Measurements from ENCODE around the gene FAM20C.
A peak's percentile ranks its signal among the peaks of the same experiment; 100 is the strongest.
"Not testable (repeated sequence)": the region's sequence is repeated elsewhere in the genome, so short reads cannot be mapped to it uniquely, and the experiment has no call there.

DNA sequence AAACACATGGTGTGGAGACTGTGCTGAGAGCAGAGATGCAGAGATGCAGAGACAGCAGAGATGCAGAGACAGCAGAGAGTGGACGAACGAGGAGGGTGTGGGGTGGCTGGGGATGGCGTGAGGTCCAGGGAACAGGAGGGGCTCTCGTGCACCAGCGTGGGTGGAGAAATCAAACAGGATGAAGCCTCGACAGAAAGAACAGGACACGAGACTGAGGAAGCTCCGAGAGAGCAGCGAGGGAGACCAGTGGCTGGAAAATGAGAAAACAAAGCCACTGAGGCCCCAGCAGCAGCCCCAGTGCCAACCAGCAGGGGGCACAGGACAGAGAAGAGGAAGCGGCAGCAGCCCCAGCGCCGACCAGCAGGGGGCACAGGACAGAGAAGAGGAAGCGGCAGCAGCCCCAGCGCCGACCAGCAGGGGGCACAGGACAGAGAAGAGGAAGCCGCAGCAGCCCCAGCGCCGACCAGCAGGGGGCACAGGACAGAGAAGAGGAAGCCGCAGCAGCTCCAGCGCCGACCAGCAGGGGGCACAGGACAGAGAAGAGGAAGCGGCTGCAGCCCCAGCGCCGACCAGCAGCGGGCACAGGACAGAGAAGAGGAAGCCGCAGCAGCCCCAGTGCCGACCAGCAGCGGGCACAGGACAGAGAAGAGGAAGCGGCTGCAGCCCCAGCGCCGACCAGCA is 70.4 kb downstream of the FAM20C start:
- TF ChIP-seq, protein P1, sequence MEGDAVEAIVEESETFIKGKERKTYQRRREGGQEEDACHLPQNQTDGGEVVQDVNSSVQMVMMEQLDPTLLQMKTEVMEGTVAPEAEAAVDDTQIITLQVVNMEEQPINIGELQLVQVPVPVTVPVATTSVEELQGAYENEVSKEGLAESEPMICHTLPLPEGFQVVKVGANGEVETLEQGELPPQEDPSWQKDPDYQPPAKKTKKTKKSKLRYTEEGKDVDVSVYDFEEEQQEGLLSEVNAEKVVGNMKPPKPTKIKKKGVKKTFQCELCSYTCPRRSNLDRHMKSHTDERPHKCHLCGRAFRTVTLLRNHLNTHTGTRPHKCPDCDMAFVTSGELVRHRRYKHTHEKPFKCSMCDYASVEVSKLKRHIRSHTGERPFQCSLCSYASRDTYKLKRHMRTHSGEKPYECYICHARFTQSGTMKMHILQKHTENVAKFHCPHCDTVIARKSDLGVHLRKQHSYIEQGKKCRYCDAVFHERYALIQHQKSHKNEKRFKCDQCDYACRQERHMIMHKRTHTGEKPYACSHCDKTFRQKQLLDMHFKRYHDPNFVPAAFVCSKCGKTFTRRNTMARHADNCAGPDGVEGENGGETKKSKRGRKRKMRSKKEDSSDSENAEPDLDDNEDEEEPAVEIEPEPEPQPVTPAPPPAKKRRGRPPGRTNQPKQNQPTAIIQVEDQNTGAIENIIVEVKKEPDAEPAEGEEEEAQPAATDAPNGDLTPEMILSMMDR (IDR thresholded peaks at IDR 0.05): peak in 2 of 5 experiments; percentile 17 to 54
- not testable (repeated sequence) for TF ChIP-seq EP300, POLR2A (IDR thresholded peaks at IDR 0.05)
